ENCODE data around the gene RPP30. TPM values are rescaled to one million over a fixed set of nuclear protein-coding genes. Genes with fewer than 3 reads are reported as not detected.

The RPP30 gene
- total RNA-seq, 6 experiments from 2014 or later: 10.1 to 16.8 (median 12.8) TPM

- WGBS (ENCODE audit: insufficient coverage, low coverage, low lambda C conversion rate, missing lambda C conversion rate): 84% methylated on average over 1 of the region's 1 CpG
- H3K4me1 ChIP-seq: no peaks in the 10 kb centered on the region
- intact Hi-C loops (cut with DNase I): no loop called here
- no peaks in the 10 kb centered on the region for H3K9me3 ChIP-seq
- no peak overlapping the region for H3K4me3 ChIP-seq
- TF ChIP-seq CTCF (IDR thresholded peaks at IDR 0.05) (no peak), POLR2A (IDR thresholded peaks at IDR 0.05) (no peak)
- no peaks in the 10 kb centered on the region for H3K27me3 ChIP-seq
- H3K36me3 ChIP-seq: no peaks in the 10 kb centered on the region
- ATAC-seq (no peak), DNase-seq (no peak)
- no peak overlapping the region for H3K27ac ChIP-seq
Observed at GRCh38 chr10:90944749-90945148, 73.0 kb downstream of the RPP30 start.

- H3K4me3 ChIP-seq: no peak overlapping the region
- no peaks in the 10 kb centered on the region for H3K4me1 ChIP-seq
- no peaks in the 10 kb centered on the region for H3K9me3 ChIP-seq
- H3K27me3 ChIP-seq: no peaks in the 10 kb centered on the region
- H3K36me3 ChIP-seq: no peaks in the 10 kb centered on the region
- intact Hi-C loops (cut with DNase I): no loop called here
- DNase-seq: no peak
- ATAC-seq: no peak
- H3K27ac ChIP-seq: no peak overlapping the region
- WGBS (ENCODE audit: insufficient coverage, low coverage, low lambda C conversion rate, missing lambda C conversion rate): 88% methylated on average over 4 of the region's 4 CpGs
- TF ChIP-seq CTCF (IDR thresholded peaks at IDR 0.05) (no peak), POLR2A (IDR thresholded peaks at IDR 0.05) (no peak)
Observed at GRCh38 chr10:90945491-90946070, 73.8 kb downstream of the RPP30 start.

DNA sequence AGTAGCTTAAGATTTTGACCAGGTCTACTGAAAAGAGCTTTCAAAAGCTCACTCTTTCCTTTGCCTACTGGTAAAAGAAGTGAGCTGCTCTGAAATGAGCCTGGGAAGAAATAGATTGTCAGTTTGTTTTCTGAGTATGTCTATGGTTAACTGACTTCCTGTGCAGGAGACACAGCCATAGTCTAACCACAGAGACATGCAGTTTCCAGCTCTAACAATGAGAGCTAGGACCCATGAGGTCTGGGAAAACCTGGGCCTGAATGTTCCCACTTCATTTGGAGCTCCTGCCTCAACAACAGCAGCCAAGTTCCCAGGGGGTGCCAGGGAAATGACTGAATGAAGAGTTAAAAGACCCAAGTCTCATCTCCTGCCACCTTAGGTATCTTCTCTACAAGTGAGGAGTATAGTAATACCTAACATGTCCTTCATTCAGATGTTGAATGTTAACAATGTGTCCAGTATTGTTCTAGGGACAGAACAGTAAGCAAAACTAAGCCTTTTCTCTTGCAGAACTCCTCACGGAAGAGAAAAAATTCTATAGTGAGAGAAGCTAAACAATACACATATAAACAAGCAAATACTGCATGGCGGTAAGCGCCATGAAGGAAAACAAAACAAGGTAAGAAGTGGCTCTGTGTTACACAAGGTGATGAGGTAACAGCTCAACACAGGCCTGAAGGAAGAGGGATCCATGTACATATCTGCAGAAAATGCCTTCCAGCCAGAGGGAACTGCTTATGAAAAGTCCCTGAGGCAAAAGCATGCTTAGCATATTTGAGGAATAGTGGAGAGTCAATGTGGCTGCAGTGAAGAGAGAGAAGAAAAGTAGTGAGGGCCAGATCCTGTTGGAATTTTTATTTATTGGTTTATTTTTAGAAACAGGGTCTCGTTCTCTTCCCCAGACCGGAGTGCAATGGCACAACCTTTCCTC lies 75.5 kb downstream of the RPP30 start:
- DNase-seq (no peak), ATAC-seq (no peak)
- no peaks in the 10 kb centered on the region for H3K4me1 ChIP-seq
- H3K36me3 ChIP-seq: no peaks in the 10 kb centered on the region
- H3K27ac ChIP-seq: no peak overlapping the region
- H3K27me3 ChIP-seq: no peaks in the 10 kb centered on the region
- TF ChIP-seq CTCF (IDR thresholded peaks at IDR 0.05): no peak
- no peak for TF ChIP-seq POLR2A (IDR thresholded peaks at IDR 0.05)
- H3K4me3 ChIP-seq: no peak overlapping the region
- intact Hi-C loops (cut with DNase I): no loop called here
- WGBS (ENCODE audit: insufficient coverage, low coverage, low lambda C conversion rate, missing lambda C conversion rate): 54% methylated on average over 5 of the region's 5 CpGs
- no peaks in the 10 kb centered on the region for H3K9me3 ChIP-seq

Small RNA genes within 50 kb of the gene (small RNA-seq; reads per million reads assigned to genes)
- gene RF00019 (0 reads per million in 2 experiments), gene RNU6-740P (0 reads per million in 2 experiments)

Other genes starting within 250 kb of the RPP30 start
- gene HTR7, start 13.9 kb upstream of the RPP30 start, total RNA-seq: under 1 TPM in 5 of 6 experiments, not detected in 1; 0.07 to 0.43 (median 0.19) TPM
- gene ANKRD1, start 49.1 kb downstream of the RPP30 start, total RNA-seq: 1 to 10 TPM in 3 of 6 experiments, under 1 TPM in 2, not detected in 1; 0.34 to 5.0 (median 4.7) TPM

Measured in right lobe of liver (tissue), 6 donors.